ENCODE data around the gene SLC41A3.

The SLC41A3 gene

GRCh38 chr3:126082362-126083137 is 1.4 kb downstream of the SLC41A3 start:
- no peak for DNase-seq (ENCODE audit: low spot score)

- DNase-seq (ENCODE audit: low spot score): peak; percentile 90
Observed at GRCh38 chr3:126081618-126082361, 2.1 kb downstream of the SLC41A3 start.

GRCh38 chr3:126080970-126081369 is 3.0 kb downstream of the SLC41A3 start:
- DNase-seq (ENCODE audit: low spot score): no peak

GRCh38 chr3:126078866-126079265 is 5.1 kb downstream of the SLC41A3 start:
- DNase-seq (ENCODE audit: low spot score): no peak

GRCh38 chr3:126077754-126078153 is 6.2 kb downstream of the SLC41A3 start:
- DNase-seq (ENCODE audit: low spot score): no peak

GRCh38 chr3:126076140-126076539 is 7.8 kb downstream of the SLC41A3 start:
- no peak for DNase-seq (ENCODE audit: low spot score)

- no peak for DNase-seq (ENCODE audit: low spot score)
Observed at GRCh38 chr3:126070146-126070545, 13.8 kb downstream of the SLC41A3 start.

GRCh38 chr3:126067959-126068358 is 16.0 kb downstream of the SLC41A3 start:
- DNase-seq (ENCODE audit: low spot score): no peak

- DNase-seq (ENCODE audit: low spot score): peak; percentile 62
Observed at GRCh38 chr3:126066676-126067075, 17.2 kb downstream of the SLC41A3 start.

GRCh38 chr3:126065876-126066275 is 18.0 kb downstream of the SLC41A3 start:
- DNase-seq (ENCODE audit: low spot score): no peak

- no peak for DNase-seq (ENCODE audit: low spot score)
Observed at GRCh38 chr3:126064627-126065258, 19.2 kb downstream of the SLC41A3 start.

GRCh38 chr3:126063358-126063965 is 20.5 kb downstream of the SLC41A3 start:
- no peak for DNase-seq (ENCODE audit: low spot score)

- no peak for DNase-seq (ENCODE audit: low spot score)
Observed at GRCh38 chr3:126061301-126062032, 22.5 kb downstream of the SLC41A3 start.

- no peak for DNase-seq (ENCODE audit: low spot score)
Observed at GRCh38 chr3:126060613-126061145, 23.2 kb downstream of the SLC41A3 start.

- no peak for DNase-seq (ENCODE audit: low spot score)
Observed at GRCh38 chr3:126058666-126059065, 25.3 kb downstream of the SLC41A3 start.

GRCh38 chr3:126057936-126058335 is 26.0 kb downstream of the SLC41A3 start:
- DNase-seq (ENCODE audit: low spot score): no peak

- no peak for DNase-seq (ENCODE audit: low spot score)
Observed at GRCh38 chr3:126057501-126057819, 26.5 kb downstream of the SLC41A3 start.

- peak; percentile 73 for DNase-seq (ENCODE audit: low spot score)
Observed at GRCh38 chr3:126056681-126057500, 27.0 kb downstream of the SLC41A3 start.

- no peak for DNase-seq (ENCODE audit: low spot score)
Observed at GRCh38 chr3:126056088-126056487, 27.8 kb downstream of the SLC41A3 start.

- no peak for DNase-seq (ENCODE audit: low spot score)
Observed at GRCh38 chr3:126054870-126055269, 29.1 kb downstream of the SLC41A3 start.
